ENCODE results near the gene OTOGL. TPM values are rescaled to one million over a fixed set of nuclear protein-coding genes. Genes with fewer than 3 reads are reported as not detected.

Gene OTOGL
- total RNA-seq, 2 experiments from 2014 or later: not detected

- H3K27ac Mint-ChIP-seq: no peak overlapping the region
- CTCF ChIA-PET: no interaction called here
- H3K4me1 Mint-ChIP-seq (ENCODE audit: low read depth): no peaks in the 10 kb centered on the region
These were observed 320.7 kb downstream of the OTOGL start for GRCh38 chr12:80420075-80420474.

DNA sequence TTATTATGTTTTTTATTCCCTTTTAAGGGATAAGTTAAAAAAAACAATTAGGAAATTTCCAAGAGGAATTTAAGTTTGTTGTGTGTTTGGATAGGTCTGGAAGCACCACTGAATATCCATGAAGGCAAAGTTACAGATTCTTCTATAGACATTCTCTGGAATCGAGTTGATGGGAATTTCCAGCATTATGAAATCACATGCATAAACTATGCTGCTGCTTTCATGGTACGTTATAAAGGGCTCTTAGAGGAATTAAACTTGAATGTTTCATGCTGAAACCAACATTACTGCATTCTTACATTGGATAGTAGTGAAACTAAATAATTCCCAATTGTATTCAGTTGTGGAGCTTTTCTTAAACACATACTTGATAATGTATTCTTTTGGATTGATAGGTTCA, 323.2 kb downstream of the OTOGL start:
- intact Hi-C loops (cut with micrococcal nuclease): no loop called here
- Mint-ChIP-seq H3K4me1 (ENCODE audit: low read depth) (no peaks in the 10 kb centered on the region), H3K9me3 (no peaks in the 10 kb centered on the region), H3K4me3 (no peak overlapping the region), H3K27me3 (ENCODE audit: low read depth) (no peaks in the 10 kb centered on the region), H3K27ac (no peak overlapping the region), H3K36me3 (ENCODE audit: low read depth) (no peaks in the 10 kb centered on the region)
- no peak for DNase-seq
- CTCF ChIA-PET: no interaction called here

More at GRCh38 chr12:80420075-80420474, 320.7 kb downstream of the OTOGL start:
- DNase-seq: no peak
- no peaks in the 10 kb centered on the region for H3K27me3 Mint-ChIP-seq (ENCODE audit: low read depth)
- H3K36me3 Mint-ChIP-seq (ENCODE audit: low read depth): no peaks in the 10 kb centered on the region
- intact Hi-C loops (cut with micrococcal nuclease): no loop called here
- H3K9me3 Mint-ChIP-seq: no peaks in the 10 kb centered on the region
- H3K4me3 Mint-ChIP-seq: no peak overlapping the region

Other genes with a start within 250 kb of the OTOGL start
- gene PPP1R12A, start 164.4 kb upstream of the OTOGL start, total RNA-seq: 10 to 100 TPM; 56.3 to 63.3 TPM